Testis (tissue), 2 donors: Measurements from ENCODE around the gene EXOC4.

Experiments used
- POLR2A ChIP-seq: fragments of 450-650 bp; IDR thresholded peaks from one replicate; pipeline ENCODE4 v1.6.1; 2017; ENCODE audit warnings: antibody characterized with exemption, mild to moderate bottlenecking, moderate library complexity
- TF ChIP-seq, protein P1 (sequence below), 3 experiments: fragments of 450-650 bp in 2 of 3; fragments of 200-600 bp in 1 of 3; sonication (generic) in 1 of 3; IDR thresholded peaks; one replicate each; pipeline ENCODE4 v1.5.1; 2016 to 2019; ENCODE audit warnings: antibody characterized with exemption in 3 of 3, mild to moderate bottlenecking in 2 of 3, moderate library complexity in 1 of 3

DNA sequence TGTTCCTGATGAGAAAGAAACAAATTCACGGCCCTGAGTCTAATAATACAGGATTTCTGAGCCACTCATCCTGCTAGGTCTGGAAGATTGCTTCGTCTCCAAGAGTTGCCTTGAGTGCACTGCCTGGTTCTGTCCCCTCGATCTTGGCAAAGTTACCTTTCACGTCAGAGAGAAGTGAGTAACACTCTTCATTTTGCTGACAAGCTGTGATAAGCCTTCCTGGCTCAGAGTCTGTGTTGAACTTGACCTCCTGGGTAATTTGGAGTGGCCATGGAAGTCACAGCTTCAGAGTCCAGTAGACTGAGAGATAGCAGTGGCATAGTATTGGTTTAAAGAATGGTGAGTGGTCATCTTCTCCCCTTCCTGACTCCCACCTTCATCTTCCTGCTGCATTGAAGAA is 809.6 kb downstream of the EXOC4 start:
- TF ChIP-seq, protein P1, sequence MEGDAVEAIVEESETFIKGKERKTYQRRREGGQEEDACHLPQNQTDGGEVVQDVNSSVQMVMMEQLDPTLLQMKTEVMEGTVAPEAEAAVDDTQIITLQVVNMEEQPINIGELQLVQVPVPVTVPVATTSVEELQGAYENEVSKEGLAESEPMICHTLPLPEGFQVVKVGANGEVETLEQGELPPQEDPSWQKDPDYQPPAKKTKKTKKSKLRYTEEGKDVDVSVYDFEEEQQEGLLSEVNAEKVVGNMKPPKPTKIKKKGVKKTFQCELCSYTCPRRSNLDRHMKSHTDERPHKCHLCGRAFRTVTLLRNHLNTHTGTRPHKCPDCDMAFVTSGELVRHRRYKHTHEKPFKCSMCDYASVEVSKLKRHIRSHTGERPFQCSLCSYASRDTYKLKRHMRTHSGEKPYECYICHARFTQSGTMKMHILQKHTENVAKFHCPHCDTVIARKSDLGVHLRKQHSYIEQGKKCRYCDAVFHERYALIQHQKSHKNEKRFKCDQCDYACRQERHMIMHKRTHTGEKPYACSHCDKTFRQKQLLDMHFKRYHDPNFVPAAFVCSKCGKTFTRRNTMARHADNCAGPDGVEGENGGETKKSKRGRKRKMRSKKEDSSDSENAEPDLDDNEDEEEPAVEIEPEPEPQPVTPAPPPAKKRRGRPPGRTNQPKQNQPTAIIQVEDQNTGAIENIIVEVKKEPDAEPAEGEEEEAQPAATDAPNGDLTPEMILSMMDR (IDR thresholded peaks at IDR 0.05), result no peak
- TF ChIP-seq POLR2A, result no peak
